GM18499 (cell line): ENCODE results near the gene SCN1B.
"Not testable (repeated sequence)": the region's sequence is repeated elsewhere in the genome, so short reads cannot be mapped to it uniquely, and the experiment has no call there.

Source experiments
- ATAC-seq: cut with Tn5 transposase; IDR thresholded peaks from one replicate; pipeline ENCODE4 v1.9.1; 2021; ENCODE audit warnings: moderate number of reproducible peaks; ENCODE audit not compliant: insufficient read depth, unreplicated experiment

SCN1B gene

DNA sequence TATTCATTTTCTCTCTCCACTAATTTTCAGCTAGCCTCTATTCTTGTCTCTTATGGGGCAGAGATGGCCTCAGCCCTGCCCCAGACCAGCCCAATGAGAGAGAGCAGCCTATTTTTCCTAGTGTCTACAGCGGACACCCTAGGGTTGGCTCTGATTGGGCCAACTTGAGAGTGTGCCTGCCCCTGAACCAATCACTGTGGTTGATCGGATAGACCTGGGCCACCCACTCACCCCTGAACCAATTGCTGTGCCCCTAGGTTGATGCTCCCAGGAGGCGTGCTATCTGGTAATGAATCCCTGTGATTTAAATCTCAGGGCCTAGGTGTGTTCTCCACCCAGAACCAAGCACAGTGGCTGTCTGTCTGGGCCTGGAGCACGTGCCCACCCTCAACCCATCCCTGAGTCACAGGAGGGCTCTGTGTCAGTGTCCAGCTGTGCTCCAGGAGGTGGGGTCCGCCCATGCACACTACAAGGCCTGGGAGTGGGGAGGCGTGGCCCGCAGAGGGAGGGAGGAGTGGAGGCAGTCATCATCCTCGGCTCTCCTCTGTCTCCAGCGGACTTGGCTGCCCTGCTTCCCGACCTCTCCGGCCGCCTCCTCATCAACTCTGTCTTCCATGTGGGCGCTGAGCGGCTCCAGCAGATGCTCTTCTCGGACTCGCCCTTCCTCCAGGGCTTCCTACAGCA, 14.9 kb upstream of the SCN1B start:
- no peak for ATAC-seq

DNA sequence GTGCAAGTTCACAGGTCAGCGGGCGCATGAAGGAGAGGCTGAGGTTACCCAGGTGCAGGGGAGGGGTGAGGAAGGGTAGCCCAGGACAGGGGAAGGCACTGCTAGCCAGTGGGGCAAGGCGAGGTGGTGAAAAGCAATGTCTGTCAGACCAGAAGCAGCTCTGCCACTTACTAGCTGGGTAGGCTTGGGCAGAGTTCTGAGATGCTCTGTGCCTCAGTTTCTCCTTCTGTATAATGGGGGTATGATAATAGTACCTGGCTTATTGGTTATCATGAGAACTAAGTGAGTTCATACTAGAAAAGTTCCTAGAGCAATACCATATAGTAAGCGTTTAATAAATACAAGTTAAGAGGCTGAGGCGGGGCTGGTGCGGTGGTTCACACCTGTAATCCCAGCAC, 14.3 kb upstream of the SCN1B start:
- ATAC-seq = no peak

DNA sequence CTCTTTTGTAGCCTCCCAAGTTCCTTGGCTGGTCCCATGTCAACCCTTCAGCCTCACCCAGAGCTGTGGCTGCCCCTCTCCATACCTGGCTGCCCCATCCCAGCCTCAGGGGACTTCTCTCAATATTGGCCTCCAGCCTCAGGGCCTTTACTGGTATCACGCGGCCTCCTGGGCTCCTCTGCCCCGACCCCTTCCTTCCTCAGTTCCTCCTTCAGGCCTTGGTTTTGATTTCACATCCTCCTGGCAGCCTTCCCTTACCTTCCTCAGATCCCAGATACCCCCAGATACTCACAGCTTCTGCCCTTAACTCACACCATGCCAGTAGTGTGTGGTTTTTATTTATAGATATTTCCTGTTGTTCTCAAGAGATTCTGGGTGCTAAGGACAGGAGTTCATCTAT, 12.8 kb upstream of the SCN1B start:
- ATAC-seq = no peak

DNA sequence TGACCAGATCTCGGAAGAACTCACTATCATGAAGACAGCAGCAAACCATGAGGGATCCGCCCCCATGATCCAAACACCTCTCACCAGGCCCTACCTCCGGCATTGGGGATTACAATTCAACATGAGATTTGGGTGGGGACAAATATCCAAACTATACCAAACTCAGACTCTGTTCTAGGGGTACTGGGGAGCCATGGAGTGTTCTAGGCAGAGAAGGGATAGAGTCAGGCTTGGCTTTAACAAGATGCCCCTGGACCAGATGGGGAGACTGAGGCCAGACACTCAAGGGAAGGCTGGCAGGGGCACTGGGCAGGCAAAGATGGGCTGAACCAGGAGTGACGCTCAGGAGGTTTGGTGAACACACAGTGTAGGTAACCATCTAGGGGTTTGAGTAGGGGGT, 11.9 kb upstream of the SCN1B start:
- no peak for ATAC-seq

DNA sequence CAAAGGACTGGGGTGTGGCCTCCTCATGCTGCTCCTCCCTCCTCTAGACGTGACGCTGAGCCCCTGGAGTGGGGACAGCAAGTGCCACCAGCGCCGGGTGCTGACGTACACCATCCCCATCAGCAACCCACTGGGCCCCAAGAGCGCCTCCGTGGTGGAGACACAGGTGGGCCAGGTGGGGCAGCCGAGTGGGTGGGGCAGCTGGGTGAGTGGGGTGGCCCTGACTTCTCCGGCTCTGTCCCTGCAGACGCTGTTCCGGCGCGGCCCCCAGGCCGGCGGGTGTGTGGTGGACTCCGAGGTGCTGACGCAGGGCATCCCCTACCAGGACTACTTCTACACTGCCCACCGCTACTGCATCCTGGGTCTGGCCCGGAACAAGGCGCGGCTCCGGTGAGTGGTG, 11.1 kb upstream of the SCN1B start:
- no peak for ATAC-seq

DNA sequence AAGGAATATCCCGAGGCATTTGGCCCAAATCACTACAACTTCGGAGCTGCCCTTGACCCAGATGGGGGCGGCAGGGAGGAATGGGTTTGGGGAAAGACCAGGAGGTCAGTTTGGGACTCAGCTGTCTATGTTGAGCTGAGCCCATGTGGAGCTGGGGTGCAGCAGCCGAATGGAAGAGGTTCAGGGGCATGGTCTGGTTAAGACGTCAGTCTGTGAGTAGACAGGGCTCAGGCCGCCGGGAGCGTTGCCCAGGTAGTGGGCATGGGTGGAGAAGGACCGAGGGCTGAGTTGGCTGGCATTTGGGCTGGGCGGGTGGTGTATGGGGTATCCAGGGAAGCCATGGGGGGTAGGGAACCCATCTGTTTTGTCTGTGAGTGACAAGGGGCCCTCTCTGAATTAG, 9.3 kb upstream of the SCN1B start:
- ATAC-seq = no peak

DNA sequence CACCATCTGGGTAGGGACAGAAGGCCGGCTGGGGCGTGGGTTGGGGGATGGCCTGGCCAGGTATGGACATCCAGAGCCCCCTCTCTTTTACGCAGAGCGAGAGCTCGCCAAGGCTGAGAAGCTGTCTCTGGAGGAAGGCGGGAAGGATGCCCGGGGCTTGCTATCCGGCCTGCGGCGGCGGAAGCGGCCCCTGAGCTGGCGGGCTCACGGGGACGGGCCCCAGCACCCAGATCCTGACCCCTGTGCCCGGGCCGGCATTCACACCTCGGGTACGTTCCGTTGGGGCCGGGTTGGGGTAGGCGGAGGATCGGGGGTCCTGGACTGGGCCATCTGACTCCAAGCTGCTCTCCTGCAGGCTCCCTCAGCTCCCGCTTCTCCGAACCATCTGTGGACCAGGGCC, 8.7 kb upstream of the SCN1B start:
- ATAC-seq = no peak

DNA sequence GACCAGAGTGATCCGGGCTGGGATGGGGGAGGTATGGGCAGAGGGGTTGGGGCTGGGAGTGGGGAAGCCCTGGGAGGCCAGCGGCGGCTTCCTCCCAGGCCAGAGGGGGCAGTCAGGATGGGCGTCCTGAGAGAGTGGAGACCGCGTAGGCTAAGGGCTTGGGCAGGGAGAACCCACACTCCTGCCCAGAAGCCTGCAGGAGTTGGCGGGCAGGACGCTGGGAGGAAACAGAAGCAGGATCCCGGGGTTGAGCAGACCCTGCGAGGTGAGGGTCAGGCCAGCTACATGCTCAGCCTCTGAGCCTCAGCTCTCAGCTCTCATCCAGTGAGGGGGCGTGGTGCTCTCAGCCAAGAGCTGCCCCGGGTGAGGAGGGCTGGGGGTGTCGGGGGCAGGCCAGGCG, 7.8 kb upstream of the SCN1B start:
- no peak for ATAC-seq

DNA sequence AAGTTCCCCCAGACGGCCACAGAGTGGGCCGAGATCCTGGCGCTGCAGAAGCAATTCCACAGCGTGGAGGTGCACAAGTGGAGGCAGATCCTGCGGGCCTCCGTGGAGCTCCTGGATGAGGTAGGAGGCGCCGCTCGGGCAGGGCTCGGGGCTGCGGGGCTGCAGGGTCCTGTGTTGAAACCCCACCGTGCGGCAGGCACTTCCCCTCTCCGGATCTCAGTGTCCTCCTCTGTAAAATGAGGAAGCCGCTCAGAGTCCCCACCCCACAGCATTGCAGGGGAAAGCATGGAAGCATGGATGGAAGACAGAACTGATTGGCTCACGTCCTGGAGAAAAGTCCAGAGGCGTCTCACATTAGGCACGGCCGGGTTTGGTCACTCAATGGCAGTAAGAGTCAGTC, 6.8 kb upstream of the SCN1B start:
- ATAC-seq = no peak

DNA sequence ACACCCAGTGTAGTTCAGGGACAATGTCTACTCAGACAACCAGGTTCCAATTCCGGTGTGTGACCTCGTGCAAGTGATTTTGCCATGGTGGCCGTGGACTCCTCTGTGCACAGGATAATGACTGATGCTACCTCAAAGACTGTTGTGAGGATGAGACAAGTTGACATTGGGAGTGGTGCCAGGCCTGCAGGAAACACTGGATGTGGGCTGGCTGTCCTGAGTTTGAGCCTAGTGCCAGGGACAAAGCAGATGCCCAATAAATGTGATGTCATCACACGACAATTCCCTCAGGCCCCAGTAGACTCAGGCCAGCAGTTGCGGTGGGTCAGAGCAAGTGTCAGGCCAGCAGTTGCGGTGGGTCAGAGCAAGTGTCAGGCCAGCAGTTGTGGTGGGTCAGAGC, 6.2 kb upstream of the SCN1B start:
- ATAC-seq = no peak

DNA sequence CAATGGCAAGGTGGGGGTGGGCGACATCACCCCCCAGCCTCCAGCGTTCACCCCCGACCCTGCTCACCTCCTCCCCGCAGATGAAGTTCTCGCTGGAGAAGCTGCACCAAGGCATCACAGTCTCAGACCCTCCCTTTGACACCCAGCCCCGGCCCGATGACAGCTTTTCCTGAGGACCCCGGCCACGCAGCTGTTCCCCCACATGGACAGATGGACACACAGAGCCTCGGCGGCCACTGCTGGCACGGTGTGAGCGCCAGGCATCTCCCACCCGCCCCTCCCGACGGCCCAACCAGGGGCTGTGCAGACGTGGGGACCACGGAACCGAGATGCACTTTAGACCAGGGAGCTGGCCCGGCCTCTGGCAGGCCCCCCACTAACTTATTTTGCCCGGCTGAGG, 4.3 kb upstream of the SCN1B start:
- no peak for ATAC-seq

DNA sequence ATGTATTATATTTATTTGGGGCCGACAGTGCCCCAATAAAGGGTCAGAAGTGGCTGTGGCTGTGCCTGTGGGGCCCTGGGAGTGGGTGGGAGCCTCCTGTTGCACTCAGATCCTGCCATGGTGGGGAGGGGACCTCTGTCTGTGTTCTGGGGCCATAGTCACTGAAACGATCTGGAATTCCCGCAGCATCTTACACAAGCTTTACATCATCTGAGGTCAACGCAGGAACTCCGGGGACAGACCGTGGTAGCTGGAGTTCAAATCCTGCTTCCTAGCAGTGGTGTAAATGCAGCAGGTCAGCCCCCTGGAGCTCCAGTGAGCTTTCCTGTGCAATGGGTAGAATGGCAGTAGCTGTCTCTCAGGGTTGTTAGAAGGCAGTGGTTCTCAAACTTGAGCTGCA, 3.9 kb upstream of the SCN1B start:
- ATAC-seq = no peak

DNA sequence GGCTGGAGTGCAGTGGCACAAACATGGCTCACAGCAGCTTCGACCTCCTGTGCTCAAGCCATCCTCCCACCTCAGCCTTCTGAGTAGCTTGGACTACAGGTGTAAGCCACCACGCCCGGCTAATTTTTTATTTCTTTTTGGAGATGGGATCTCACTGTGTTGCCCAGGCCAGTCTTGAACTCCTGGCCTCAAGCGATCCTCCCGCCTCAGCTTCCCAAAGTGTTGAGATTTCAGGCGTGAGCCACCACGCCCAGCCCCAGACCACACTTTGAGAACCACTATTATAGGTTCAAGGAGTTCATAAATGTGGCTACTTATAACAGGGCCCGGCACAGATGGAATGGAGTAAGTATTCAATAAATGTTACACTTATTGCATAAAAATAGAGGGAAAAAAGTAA, 3.3 kb upstream of the SCN1B start:
- no peak for ATAC-seq

DNA sequence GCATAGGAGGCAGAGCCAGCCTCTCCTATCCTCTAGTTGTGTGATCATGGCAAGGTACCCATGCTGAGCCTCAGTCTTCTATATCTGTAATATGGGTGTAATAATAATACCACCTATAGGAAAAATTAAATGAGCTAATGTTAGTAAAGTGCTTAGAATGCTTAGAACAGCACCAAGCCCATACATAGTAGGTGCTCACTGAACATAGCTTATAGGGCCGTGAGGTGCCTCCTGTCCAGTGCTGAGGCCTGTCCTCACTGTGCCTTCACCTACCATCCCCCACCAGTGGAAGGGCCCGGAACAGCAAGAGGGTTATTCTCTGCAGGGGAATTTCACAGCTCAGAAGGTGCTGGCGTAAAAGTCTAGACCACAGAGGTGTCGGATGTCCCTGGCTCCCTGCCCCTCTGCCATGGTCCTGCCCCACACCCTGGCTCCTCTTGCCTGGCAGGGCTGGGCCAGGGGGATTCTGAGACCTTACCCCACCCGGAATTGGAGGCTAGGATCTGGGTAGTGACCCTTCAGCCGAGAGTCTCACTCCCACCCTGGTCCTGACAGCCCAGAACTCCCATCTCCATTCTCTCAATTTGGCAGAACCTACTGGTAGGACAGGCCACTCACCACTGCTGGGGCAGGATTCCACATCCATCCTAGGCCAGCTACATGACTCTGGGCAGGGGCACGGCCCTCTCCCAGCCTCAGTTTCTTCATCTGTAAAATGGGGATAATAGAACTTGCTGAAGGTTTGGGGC, 2.2 kb upstream of the SCN1B start:
- ATAC-seq = no peak

DNA sequence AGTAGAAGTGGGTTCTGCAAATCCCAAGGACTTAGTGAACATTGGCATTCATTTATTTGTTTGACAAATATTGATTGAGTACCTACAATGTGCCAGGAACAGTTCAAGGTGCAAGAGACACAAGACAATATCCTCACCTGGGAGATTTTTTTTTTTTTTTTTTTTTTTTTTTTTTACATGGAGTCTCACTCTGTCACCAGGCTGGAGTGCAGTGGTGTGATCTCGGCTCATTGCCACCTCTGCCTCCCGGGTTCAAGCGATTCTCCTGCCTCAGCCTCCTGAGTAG, 1.7 kb upstream of the SCN1B start:
- ATAC-seq = not testable (repeated sequence)

DNA sequence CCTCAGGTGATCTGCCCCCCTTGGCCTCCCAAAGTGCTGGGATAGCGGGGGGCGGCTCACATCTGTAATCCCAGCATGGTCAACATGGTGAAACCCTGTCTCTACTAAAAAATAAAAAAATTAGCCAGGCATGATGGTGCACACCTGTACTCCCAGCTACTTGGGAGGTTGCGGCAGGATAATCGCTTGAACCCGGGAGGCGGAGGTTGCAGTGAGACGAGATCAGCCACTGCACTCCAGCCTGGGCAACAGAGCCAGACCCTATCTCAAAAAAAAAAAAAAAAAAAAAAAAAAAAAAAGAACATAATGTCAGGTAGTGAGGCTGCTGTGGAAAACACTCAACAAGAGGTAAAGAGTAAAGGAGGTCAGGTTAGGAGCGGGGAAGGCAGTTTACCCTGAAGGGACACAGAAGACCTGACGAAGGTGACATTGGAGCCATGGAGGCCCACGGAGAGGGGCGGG, 964 bp upstream of the SCN1B start:
- ATAC-seq = not testable (repeated sequence)

DNA sequence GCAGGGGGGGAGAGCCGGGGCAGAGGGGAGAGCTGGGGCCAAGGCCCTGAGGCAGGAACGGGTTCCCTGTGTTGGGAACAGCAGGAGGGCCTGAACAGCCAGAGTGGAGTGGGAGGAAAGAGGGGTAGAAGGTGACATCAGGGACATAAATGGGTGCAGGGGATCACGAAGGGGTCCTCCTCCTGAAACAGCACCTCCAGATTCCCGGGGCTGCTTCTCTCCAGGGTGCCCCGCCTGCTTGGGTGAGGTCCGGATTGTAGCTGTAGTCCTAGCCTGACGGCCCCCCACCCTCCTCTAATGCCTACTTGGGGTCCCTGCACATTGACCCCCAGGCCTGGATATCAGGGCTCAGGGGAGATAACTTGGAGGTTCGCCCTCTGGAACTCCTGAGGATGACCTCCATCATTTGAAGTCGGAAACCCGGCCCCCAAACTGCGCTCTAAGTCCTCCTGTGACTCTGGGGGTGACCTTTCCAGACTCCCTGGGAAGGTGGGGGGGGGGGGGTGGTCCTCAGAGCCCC, 473 bp upstream of the SCN1B start:
- ATAC-seq = no peak

DNA sequence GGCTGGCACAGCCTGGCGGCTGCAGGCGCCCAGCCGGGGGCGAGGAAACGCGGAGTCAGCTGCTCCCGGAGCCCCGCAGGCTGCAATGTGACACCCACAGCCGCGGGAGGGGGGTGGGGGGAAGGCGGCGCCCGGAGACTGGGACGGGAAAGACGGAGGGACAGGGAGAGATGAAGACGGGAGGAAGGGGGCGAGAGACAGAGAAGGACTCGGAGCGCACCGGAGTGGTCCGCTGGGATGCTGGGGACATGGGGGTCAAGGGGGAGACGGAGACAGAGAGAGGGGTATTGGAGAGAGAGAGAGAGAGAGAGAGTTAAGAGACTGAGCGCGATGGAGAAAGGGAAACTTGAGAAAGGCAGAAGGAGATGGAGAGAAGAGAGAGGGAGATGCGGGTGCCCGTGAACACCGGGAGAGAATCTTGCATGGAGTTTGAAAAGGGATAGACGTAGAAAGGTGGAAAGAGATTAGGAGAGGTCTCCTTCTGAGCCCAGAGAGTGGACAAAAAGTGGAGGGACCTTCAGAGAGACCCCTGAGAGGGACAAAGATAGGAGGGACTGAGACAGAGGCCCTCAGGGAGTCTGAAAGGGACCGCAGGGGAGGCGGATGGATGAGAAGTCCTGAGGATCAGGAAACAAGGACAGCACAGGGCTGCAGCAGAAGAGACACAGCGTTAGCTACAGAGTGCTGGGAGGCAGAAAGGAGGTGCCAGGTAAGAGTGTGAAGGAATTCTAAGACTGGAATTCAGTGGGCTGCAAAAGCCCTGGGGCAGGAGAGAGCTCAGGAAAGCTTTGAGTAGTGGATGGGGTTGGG, 1.0 kb downstream of the SCN1B start:
- no peak for ATAC-seq

DNA sequence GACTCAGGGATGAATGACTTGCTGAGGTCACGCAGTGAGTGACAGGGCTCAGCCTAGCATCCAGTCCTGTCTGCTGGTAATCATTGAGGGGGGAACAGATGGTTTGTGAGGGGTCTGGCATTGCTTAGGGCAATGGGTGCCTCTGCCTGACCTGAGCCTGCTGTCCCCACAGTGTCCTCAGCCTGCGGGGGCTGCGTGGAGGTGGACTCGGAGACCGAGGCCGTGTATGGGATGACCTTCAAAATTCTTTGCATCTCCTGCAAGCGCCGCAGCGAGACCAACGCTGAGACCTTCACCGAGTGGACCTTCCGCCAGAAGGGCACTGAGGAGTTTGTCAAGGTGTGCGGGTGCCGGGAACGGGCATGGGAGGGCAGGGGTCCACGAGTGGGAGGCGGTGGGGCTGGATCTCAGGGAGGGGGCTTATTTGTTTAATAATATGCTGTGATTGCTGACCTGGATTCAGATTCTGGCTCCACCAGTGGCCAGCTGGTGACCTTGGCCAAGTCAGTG, 2.1 kb downstream of the SCN1B start:
- ATAC-seq = no peak

DNA sequence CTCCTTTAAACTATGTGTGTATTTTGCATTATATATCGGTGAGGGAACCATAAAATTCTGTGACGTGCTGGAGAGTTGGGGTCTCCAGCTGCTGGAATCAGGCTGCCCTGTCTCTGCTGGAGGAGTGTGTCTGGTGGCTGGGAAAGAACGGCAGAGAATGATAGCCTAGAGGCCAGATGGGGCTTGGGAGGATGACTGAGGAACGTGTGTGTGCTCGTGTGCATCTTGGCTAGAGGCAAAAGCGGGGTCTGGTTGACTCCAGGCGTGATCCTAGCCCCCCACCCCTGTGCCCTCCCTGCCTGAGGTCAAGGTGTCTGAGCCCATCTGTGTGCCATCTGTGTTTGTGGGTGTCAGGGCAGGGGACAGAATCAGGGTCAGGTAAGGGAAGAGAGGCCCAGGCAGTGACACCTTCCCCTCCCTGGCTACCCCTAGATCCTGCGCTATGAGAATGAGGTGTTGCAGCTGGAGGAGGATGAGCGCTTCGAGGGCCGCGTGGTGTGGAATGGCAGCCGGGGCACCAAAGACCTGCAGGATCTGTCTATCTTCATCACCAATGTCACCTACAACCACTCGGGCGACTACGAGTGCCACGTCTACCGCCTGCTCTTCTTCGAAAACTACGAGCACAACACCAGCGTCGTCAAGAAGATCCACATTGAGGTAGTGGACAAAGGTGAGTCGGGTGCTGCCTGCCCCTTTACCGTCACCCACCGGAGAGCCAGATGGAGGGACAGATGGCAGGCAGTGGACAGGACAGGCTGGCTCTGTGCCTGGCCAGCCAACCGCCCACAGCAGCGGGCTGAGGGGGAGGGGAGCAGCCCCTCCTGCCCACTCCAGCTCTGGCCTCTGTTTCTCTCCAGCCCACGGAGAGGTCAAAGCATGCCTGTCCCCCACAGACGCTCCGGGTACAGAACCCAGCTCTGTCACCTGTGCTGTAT, 3.1 kb downstream of the SCN1B start:
- ATAC-seq = no peak
